Measurements from ENCODE around the gene HDDC3.
"Not testable (repeated sequence)": the region's sequence is repeated elsewhere in the genome, so short reads cannot be mapped to it uniquely, and the experiment has no call there.

DNA sequence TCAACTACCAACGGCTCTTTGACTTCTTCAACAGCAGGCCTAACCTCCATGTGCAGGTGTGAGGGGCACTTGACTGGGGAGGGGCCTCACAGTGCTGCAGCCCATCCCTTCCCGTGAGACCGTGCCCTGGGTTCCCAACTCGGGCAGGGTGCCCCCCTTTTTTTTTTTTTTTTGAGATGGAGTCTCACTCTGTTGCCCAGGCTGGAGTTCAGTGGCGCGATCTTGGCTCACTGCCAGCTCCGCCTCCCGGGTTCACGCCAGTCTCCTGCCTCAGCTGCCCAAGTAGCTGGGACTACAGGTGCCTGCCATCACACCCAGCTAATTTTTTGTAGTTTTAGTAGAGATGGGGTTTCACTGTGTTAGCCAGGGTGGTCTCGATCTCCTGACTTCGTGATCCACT lies 22.9 kb downstream of the HDDC3 start:
- not testable (repeated sequence) for TF ChIP-seq POLR2A (IDR thresholded peaks at IDR 0.05; ENCODE audit: low read depth, low read length); JUN (IDR thresholded peaks at IDR 0.05; ENCODE audit: borderline replicate concordance, insufficient read depth, insufficient read length, low read depth); POLR2AphosphoS5 (IDR thresholded peaks at IDR 0.05; ENCODE audit: insufficient read depth, low read depth, low read length); MYC (IDR thresholded peaks at IDR 0.05; ENCODE audit: low read depth, low read length)
- TF ChIP-seq, protein P1, sequence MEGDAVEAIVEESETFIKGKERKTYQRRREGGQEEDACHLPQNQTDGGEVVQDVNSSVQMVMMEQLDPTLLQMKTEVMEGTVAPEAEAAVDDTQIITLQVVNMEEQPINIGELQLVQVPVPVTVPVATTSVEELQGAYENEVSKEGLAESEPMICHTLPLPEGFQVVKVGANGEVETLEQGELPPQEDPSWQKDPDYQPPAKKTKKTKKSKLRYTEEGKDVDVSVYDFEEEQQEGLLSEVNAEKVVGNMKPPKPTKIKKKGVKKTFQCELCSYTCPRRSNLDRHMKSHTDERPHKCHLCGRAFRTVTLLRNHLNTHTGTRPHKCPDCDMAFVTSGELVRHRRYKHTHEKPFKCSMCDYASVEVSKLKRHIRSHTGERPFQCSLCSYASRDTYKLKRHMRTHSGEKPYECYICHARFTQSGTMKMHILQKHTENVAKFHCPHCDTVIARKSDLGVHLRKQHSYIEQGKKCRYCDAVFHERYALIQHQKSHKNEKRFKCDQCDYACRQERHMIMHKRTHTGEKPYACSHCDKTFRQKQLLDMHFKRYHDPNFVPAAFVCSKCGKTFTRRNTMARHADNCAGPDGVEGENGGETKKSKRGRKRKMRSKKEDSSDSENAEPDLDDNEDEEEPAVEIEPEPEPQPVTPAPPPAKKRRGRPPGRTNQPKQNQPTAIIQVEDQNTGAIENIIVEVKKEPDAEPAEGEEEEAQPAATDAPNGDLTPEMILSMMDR (IDR thresholded peaks at IDR 0.05; ENCODE audit: extremely low read depth in 1 of 2, insufficient read depth in 1 of 2, low read depth in 1 of 2, low read length in 2 of 2) = not testable (repeated sequence)
